ENCODE data around the gene DEDD. TPM values are rescaled to one million over a fixed set of nuclear protein-coding genes. Genes with fewer than 3 reads are reported as not detected.

DEDD gene
- total and polyA plus RNA-seq, 2 of the 13 experiments (the other 11 are each of a cell fraction or from before 2014, with no cell fraction given), result 12.6 to 27.8 TPM

GRCh38 chr1:161132410-161133219 is at the start of gene DEDD (continued):
- TF ChIP-seq ZNF800 (CRISPR knock-in tag; IDR thresholded peaks at IDR 0.05) (no peak), EP300 (IDR thresholded peaks at IDR 0.05; ENCODE audit: low read depth in 2 of 2, low read length in 2 of 2) (no peak), EP300 (CRISPR knock-in tag; IDR thresholded peaks at IDR 0.05; ENCODE audit: borderline replicate concordance) (no peak), ZNF547 (CRISPR knock-in tag; IDR thresholded peaks at IDR 0.05) (peak; percentile 54; the same call in 1 of the 2 replicates), KAT8 (CRISPR knock-in tag; IDR thresholded peaks at IDR 0.05) (peak; percentile 63; the same call in 1 of the 2 replicates), ZNF589 (CRISPR knock-in tag; conservative IDR thresholded peaks at IDR 0.05) (peak; percentile 67; the same call in 1 of the 2 replicates), ZSCAN20 (CRISPR knock-in tag; IDR thresholded peaks at IDR 0.05; ENCODE audit: borderline replicate concordance) (0 out of 2 replicates have a peak, but pooled peaks have one; percentile 45), SMYD3 (CRISPR knock-in tag; IDR thresholded peaks at IDR 0.05) (no peak), ZFP82 (CRISPR knock-in tag; IDR thresholded peaks at IDR 0.05; ENCODE audit: borderline replicate concordance) (no peak), NBN (conservative IDR thresholded peaks at IDR 0.05) (no peak), SATB2 (CRISPR knock-in tag; IDR thresholded peaks at IDR 0.05) (no peak), ZNF674 (CRISPR knock-in tag; IDR thresholded peaks at IDR 0.05; ENCODE audit: low read depth) (no peak), ZBTB33 (CRISPR knock-in tag; IDR thresholded peaks at IDR 0.05) (no peak), ETS1 (CRISPR knock-in tag; IDR thresholded peaks at IDR 0.05) (no peak), HDAC1 (CRISPR knock-in tag; IDR thresholded peaks at IDR 0.05) (no peak; the same call in 1 of the 2 replicates), ARHGAP35 (CRISPR knock-in tag; IDR thresholded peaks at IDR 0.05; ENCODE audit: borderline replicate concordance) (no peak), ARID2 (CRISPR knock-in tag; IDR thresholded peaks at IDR 0.05; ENCODE audit: borderline replicate concordance) (no peak; the same call in 1 of the 2 replicates), ZNF382 (CRISPR knock-in tag; IDR thresholded peaks at IDR 0.05; ENCODE audit: borderline replicate concordance) (no peak), SMC3 (IDR thresholded peaks at IDR 0.05; ENCODE audit: low read length) (no peak), TOPORS (CRISPR knock-in tag; IDR thresholded peaks at IDR 0.05) (peak; percentile 29; the same call in 1 of the 2 replicates), GPN1 (CRISPR knock-in tag; IDR thresholded peaks at IDR 0.05; ENCODE audit: borderline replicate concordance) (no peak), ELF4 (CRISPR knock-in tag; IDR thresholded peaks at IDR 0.05; ENCODE audit: borderline replicate concordance) (no peak; the same call in 1 of the 2 replicates), ZNF614 (CRISPR knock-in tag; IDR thresholded peaks at IDR 0.05; ENCODE audit: borderline replicate concordance) (no peak), ZNF83 (CRISPR knock-in tag; IDR thresholded peaks at IDR 0.05; ENCODE audit: borderline replicate concordance) (no peak), SALL2 (CRISPR knock-in tag; IDR thresholded peaks at IDR 0.05) (no peak; the same call in 1 of the 2 replicates)

Measured in HepG2 (cell line).